Adipocyte (in vitro differentiated cells): ENCODE measurements around the gene MAPKAP1.

Experiments used
- DNase-seq: peaks from one replicate; pipeline ENCODE4 v3.0.0-alpha.2; 2015; ENCODE audit warnings: low read depth
- H3K27me3 ChIP-seq: replicated peaks from 2 replicates; pipeline ENCODE4 v1.7.0; 2013; ENCODE audit warnings: mild to moderate bottlenecking, low read length, moderate library complexity; ENCODE audit not compliant: control insufficient read depth, insufficient read depth
- H3K36me3 ChIP-seq: 2 replicates; pipeline ENCODE4 v1.7.0; 2013; ENCODE audit warnings: low read length, mild to moderate bottlenecking, moderate library complexity; ENCODE audit not compliant: control insufficient read depth, insufficient read depth, severe bottlenecking
- H3K4me1 ChIP-seq: 2 replicates; pipeline ENCODE4 v1.7.0; 2013; ENCODE audit warnings: mild to moderate bottlenecking, low read length, moderate library complexity; ENCODE audit not compliant: control insufficient read depth, insufficient read depth
- H3K4me3 ChIP-seq: 2 replicates; pipeline ENCODE4 v1.7.0; 2013; ENCODE audit warnings: mild to moderate bottlenecking, low read length, moderate library complexity
- H3K9ac ChIP-seq: 2 replicates; pipeline ENCODE4 v1.7.0; 2013; ENCODE audit warnings: mild to moderate bottlenecking, low read length, moderate library complexity
- H3K9me3 ChIP-seq: 2 replicates; pipeline ENCODE4 v1.7.0; 2013; ENCODE audit warnings: mild to moderate bottlenecking, low read length, moderate library complexity; ENCODE audit not compliant: control insufficient read depth

MAPKAP1 gene

DNA sequence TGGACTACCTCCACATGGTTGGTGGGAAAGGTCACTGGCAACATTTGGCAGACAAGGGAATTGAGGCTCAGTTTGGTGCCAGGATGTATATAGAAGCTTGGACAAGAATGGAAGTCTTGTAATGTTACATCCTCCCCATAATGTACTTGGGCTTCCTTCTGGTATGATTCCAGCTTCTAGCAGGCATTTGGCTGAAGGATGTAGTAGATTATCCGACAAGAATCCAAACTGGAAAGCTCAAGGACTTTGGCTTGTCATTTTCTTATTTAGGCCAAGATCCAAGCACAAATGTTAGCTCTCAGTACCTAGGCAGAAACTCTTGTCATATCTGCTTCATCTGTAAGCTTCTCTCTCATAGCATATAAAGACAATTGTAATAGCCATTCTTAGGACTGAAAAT is 209.1 kb downstream of the MAPKAP1 start:
- no peak for DNase-seq
- H3K4me3 ChIP-seq: no peak overlapping the region
- no peaks in the 10 kb centered on the region for H3K36me3 ChIP-seq
- no peak overlapping the region for H3K9ac ChIP-seq
- H3K4me1 ChIP-seq: peaks cover 3% of the 10 kb centered on the region
- H3K9me3 ChIP-seq: no peaks in the 10 kb centered on the region
- H3K27me3 ChIP-seq: no peaks in the 10 kb centered on the region

DNA sequence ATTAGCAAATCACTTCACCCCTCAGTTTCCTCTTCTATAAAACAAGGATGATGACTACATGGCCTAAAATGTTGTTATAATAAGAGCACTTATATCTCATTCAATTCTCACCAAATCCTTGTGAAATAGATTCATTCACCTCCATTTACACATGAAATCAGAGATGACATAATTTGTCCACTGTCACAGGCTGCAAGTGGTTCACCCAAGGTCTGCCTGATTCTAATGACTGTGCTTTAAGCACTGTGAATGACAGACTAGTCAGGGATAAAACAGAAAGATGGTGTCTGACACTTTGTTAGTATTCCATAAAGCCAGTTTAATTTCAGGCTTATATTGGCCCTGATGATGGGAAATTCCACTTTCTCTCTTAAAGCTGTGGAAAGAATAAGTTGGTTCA is 209.5 kb downstream of the MAPKAP1 start:
- H3K27me3 ChIP-seq: no peaks in the 10 kb centered on the region
- no peaks in the 10 kb centered on the region for H3K36me3 ChIP-seq
- no peak overlapping the region for H3K4me3 ChIP-seq
- H3K9ac ChIP-seq: no peak overlapping the region
- DNase-seq: no peak
- H3K4me1 ChIP-seq: peaks cover 3% of the 10 kb centered on the region
- H3K9me3 ChIP-seq: no peaks in the 10 kb centered on the region

- Histone ChIP-seq H3K4me3 (no peak overlapping the region), H3K9me3 (no peaks in the 10 kb centered on the region), H3K4me1 (peaks cover 3% of the 10 kb centered on the region), H3K9ac (no peak overlapping the region), H3K36me3 (no peaks in the 10 kb centered on the region), H3K27me3 (no peaks in the 10 kb centered on the region)
- no peak for DNase-seq
These were observed 210.6 kb downstream of the MAPKAP1 start for GRCh38 chr9:125496313-125496834.

DNA sequence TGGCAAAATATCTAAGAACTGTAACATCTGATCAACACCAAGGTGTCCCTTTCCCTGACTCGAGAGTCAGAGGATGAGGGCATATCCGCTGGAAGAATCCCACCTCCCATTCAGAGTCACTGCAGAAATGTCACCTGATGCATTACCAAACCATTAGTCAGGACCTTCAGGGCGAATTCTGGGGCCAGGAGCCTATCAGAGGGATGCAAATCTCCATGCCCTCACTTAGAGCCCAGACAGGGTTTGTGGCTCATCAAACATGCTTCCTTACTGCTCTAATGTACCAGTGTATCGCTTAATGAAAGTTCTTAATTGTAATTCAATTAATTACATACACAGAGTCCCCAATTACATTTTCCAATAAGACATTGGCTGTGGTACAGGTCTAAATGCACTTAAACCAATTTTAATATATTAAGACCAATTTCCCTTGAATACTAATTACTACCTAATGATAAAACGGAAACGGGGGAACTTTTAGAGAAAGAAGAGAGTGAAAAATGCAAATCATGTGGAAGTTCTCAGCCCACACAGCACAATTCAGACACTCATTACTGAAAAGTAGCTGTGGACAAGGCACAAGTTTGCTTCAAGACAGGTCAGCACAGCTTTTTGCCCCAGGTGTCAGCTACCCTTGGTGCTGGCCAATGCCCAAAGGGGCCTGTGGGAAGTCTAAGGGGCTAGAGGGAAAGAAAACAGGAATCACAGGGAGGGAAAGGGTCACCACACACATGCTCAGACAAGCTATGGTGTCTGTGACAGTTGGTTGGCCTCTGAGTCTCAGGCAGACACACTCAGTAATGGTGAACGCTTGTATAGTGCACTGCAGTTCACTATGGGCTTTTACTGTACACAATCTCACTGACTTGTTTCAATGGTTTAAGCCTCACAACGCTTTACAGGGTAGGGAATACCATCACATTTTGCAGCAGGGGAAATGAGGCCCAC is 211.6 kb downstream of the MAPKAP1 start:
- Histone ChIP-seq H3K9ac (no peak overlapping the region), H3K27me3 (no peaks in the 10 kb centered on the region), H3K4me3 (no peak overlapping the region), H3K4me1 (peaks cover 3% of the 10 kb centered on the region), H3K36me3 (no peaks in the 10 kb centered on the region), H3K9me3 (no peaks in the 10 kb centered on the region)
- no peak for DNase-seq

GRCh38 chr9:125494653-125494915 is 212.4 kb downstream of the MAPKAP1 start:
- no peak overlapping the region for H3K4me3 ChIP-seq
- peak; percentile 46 for DNase-seq
- no peak overlapping the region for H3K9ac ChIP-seq
- peaks cover 3% of the 10 kb centered on the region for H3K4me1 ChIP-seq
- no peaks in the 10 kb centered on the region for H3K27me3 ChIP-seq
- no peaks in the 10 kb centered on the region for H3K36me3 ChIP-seq
- no peaks in the 10 kb centered on the region for H3K9me3 ChIP-seq

- Histone ChIP-seq H3K36me3 (no peaks in the 10 kb centered on the region), H3K27me3 (no peaks in the 10 kb centered on the region)
These were observed 212.9 kb downstream of the MAPKAP1 start for GRCh38 chr9:125493881-125494652.

GRCh38 chr9:125493384-125493783 is 213.6 kb downstream of the MAPKAP1 start:
- Histone ChIP-seq H3K36me3 (no peaks in the 10 kb centered on the region), H3K9me3 (no peaks in the 10 kb centered on the region), H3K4me1 (peaks cover 3% of the 10 kb centered on the region), H3K27me3 (no peaks in the 10 kb centered on the region), H3K9ac (no peak overlapping the region), H3K4me3 (no peak overlapping the region)
- no peak for DNase-seq

More at GRCh38 chr9:125493881-125494652, 212.9 kb downstream of the MAPKAP1 start:
- peaks cover 3% of the 10 kb centered on the region for H3K4me1 ChIP-seq
- peak; percentile 23 for DNase-seq
- H3K9ac ChIP-seq: no peak overlapping the region
- no peak overlapping the region for H3K4me3 ChIP-seq
- H3K9me3 ChIP-seq: no peaks in the 10 kb centered on the region

DNA sequence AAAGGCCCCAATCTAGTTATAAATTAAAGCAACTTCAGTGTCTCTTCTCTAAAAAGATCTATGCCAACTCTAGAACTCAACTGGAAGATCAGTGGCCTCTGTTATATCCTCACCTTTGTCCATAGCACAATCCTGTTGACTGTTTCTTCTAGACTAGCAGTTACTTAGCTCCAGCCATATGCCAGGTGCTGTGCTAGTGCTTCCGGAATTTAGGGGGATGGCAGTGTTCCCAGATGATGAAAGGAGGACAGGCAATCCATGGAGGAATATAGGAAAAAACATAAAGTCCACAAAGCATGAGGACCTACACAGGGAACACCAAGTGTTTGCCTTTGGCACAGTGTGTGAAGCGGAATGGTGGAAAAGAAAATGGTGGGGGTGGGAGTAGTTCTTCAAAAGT is 214.3 kb downstream of the MAPKAP1 start:
- Histone ChIP-seq H3K27me3 (no peaks in the 10 kb centered on the region), H3K4me3 (no peak overlapping the region), H3K9ac (no peak overlapping the region), H3K36me3 (no peaks in the 10 kb centered on the region), H3K4me1 (peaks cover 3% of the 10 kb centered on the region), H3K9me3 (no peaks in the 10 kb centered on the region)
- DNase-seq: no peak

DNA sequence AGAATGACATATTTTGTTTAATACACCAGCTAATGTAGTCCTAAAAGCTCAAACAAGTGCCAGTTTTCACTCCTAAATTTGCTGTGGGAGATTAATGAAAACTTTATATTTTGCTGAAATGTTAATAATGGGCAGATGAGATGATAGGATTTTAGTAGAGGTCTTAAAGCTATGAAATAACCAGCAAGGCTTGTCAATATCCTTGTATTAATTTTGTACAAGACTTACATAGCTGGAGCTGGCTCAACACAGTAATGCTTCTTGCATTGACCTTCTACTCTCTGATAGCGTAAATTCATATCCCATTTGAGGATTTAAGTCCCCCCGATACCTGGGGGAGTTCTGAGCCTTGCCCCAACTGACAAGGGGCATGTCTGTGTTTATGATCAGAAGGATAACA is 219.2 kb downstream of the MAPKAP1 start:
- Histone ChIP-seq H3K4me1 (peaks cover 31% of the 10 kb centered on the region), H3K9me3 (no peaks in the 10 kb centered on the region), H3K9ac (no peak overlapping the region), H3K4me3 (no peak overlapping the region), H3K36me3 (no peaks in the 10 kb centered on the region), H3K27me3 (no peaks in the 10 kb centered on the region)
- DNase-seq: no peak

DNA sequence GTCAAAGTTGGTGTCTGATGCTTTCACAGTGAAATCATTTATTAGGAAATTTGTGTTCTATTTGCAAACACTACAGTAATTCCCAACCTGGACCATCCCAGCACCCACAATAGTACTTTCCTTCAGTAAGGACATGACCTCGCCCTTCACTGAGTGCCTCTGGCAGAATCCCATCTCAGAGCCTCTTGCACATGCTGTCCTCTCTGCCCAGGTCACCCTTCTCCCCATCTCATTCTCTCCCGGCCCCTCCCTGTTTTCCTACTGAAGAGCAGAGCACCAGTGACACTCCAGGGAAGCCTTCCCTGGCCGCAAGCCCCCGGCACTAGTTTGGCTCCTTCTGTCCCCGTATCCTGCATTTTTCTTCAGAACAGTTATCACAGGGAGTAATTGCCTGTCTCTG is 220.4 kb downstream of the MAPKAP1 start:
- no peak for DNase-seq

DNA sequence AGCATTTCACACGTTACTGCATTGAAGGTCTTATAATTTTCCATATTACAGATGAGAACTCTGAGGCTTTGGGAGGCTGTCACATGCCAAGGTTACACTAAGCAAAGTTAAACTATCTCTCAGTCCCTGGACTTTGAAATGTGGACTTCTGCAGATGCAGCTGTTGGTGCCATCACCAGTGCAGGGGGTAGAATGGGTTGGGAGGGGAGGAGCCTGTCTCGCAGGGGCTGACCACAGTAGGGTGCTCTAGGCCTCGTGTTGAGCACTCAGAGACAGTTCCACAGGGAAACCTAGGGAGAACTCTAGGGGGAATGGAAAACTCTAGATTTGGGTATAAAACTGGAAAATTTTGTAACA is 220.9 kb downstream of the MAPKAP1 start:
- H3K27me3 ChIP-seq: no peaks in the 10 kb centered on the region
- peak overlapping the region; percentile 13 for H3K4me3 ChIP-seq
- peaks cover 4% of the 10 kb centered on the region for H3K36me3 ChIP-seq
- no peak for DNase-seq
- H3K4me1 ChIP-seq: peaks cover 31% of the 10 kb centered on the region
- H3K9ac ChIP-seq: peak overlapping the region; percentile 31
- H3K9me3 ChIP-seq: no peaks in the 10 kb centered on the region

More for the DNA sequence above, 220.4 kb downstream of the MAPKAP1 start:
- Histone ChIP-seq H3K27me3 (no peaks in the 10 kb centered on the region), H3K9me3 (no peaks in the 10 kb centered on the region), H3K9ac (peak overlapping the region; percentile 56), H3K4me3 (peak overlapping the region; percentile 13), H3K4me1 (peaks cover 31% of the 10 kb centered on the region), H3K36me3 (peaks cover 2% of the 10 kb centered on the region)
